HepG2 (cell line): ENCODE measurements around the gene IRX3. TPM values are rescaled to one million over a fixed set of nuclear protein-coding genes. Genes with fewer than 3 reads are reported as not detected.

Experiments used
- CEBPG ChIP-seq: IDR thresholded peaks from 2 replicates; pipeline ENCODE4 v1.6.1; 2016
- CHD2 ChIP-seq: IDR thresholded peaks from 2 replicates; pipeline ENCODE4 v1.6.1; 2011; ENCODE audit warnings: low read depth, low read length, improper control_type of control experiment
- E2F1 ChIP-seq: sonication (generic); formaldehyde crosslinking; IDR thresholded peaks from 2 replicates; pipeline ENCODE4 v1.5.0; 2020; ENCODE audit warnings: missing genetic modification reagents
- ETV5 ChIP-seq: IDR thresholded peaks from 2 replicates; pipeline ENCODE4 v1.6.1; 2018; ENCODE audit warnings: missing biosample characterization, missing genetic modification reagents, inconsistent platforms, borderline replicate concordance
- FLYWCH1 ChIP-seq: sonication (generic); formaldehyde crosslinking; IDR thresholded peaks from 2 replicates; pipeline ENCODE4 v1.8.1; 2023; ENCODE audit warnings: mild to moderate bottlenecking, missing genetic modification reagents
- FOXK2 ChIP-seq: fragments of 450-650 bp; IDR thresholded peaks from 2 replicates; pipeline ENCODE4 v1.6.1; 2016
- HNRNPUL1 ChIP-seq: fragments of 200-400 bp; formaldehyde crosslinking; IDR thresholded peaks from 2 replicates; pipeline ENCODE4 v1.6.1; 2017; ENCODE audit warnings: low read depth, mild to moderate bottlenecking, low read length, moderate library complexity
- IKZF4 ChIP-seq: sonication (generic); formaldehyde crosslinking; IDR thresholded peaks from 2 replicates; pipeline ENCODE4 v1.5.1; 2020; ENCODE audit warnings: borderline replicate concordance, mild to moderate bottlenecking, low read depth, missing genetic modification reagents; ENCODE audit errors: not compliant biosample characterization
- KLF15 ChIP-seq: sonication (generic); formaldehyde crosslinking; IDR thresholded peaks from 2 replicates; pipeline ENCODE4 v1.8.1; 2023; ENCODE audit warnings: borderline replicate concordance, mild to moderate bottlenecking, inconsistent platforms, missing genetic modification reagents, mixed read lengths
- MTA1 ChIP-seq: sonication (generic); formaldehyde crosslinking; IDR thresholded peaks from 2 replicates; pipeline ENCODE4 v1.4.0; 2020; ENCODE audit warnings: missing genetic modification reagents, mild to moderate bottlenecking, borderline replicate concordance
- MXD3 ChIP-seq: IDR thresholded peaks from 2 replicates; pipeline ENCODE4 v1.6.1; 2016; ENCODE audit warnings: mild to moderate bottlenecking, missing biosample characterization, missing genetic modification reagents
- POLR2A ChIP-seq, 2 experiments: IDR thresholded peaks; 2 replicates each; pipeline ENCODE4 v1.6.1; 2011; ENCODE audit warnings: low read depth in 2 of 2, low read length in 2 of 2, mild to moderate bottlenecking in 1 of 2, moderate library complexity in 1 of 2; ENCODE audit not compliant: insufficient read depth in 1 of 2
- POLR2G ChIP-seq: fragments of 200-400 bp; formaldehyde crosslinking; IDR thresholded peaks from 2 replicates; pipeline ENCODE4 v1.6.1; 2018; ENCODE audit warnings: mild to moderate bottlenecking, low read depth, low read length, moderate library complexity
- SKIL ChIP-seq: sonication (generic); formaldehyde crosslinking; IDR thresholded peaks from 2 replicates; pipeline ENCODE4 v1.8.0; 2022; ENCODE audit warnings: missing genetic modification reagents, mild to moderate bottlenecking, moderate library complexity, borderline replicate concordance
- SNAI1 ChIP-seq: sonication (generic); formaldehyde crosslinking; IDR thresholded peaks from 2 replicates; pipeline ENCODE4 v1.5.0; 2020; ENCODE audit warnings: mild to moderate bottlenecking, missing genetic modification reagents, borderline replicate concordance
- THAP11 ChIP-seq: IDR thresholded peaks from 2 replicates; pipeline ENCODE4 v1.6.1; 2016; ENCODE audit warnings: missing biosample characterization, missing genetic modification reagents
- THAP8 ChIP-seq: sonication (generic); formaldehyde crosslinking; IDR thresholded peaks from 2 replicates; pipeline ENCODE4 v1.5.1; 2020; ENCODE audit warnings: missing genetic modification reagents, mild to moderate bottlenecking, borderline replicate concordance
- ZBTB33 ChIP-seq: sonication (generic); formaldehyde crosslinking; IDR thresholded peaks from 2 replicates; pipeline ENCODE4 v1.4.0; 2020; ENCODE audit warnings: missing genetic modification reagents
- ZFAT ChIP-seq: sonication (generic); formaldehyde crosslinking; conservative IDR thresholded peaks from 2 replicates; pipeline ENCODE4 v1.8.1; 2023; ENCODE audit warnings: missing genetic modification reagents, inconsistent platforms
- ZNF124 ChIP-seq: sonication (generic); formaldehyde crosslinking; IDR thresholded peaks from 2 replicates; pipeline ENCODE4 v1.4.0; 2020; ENCODE audit warnings: missing genetic modification reagents
- ZNF263 ChIP-seq: sonication (generic); formaldehyde crosslinking; IDR thresholded peaks from 2 replicates; pipeline ENCODE4 v1.4.0; 2020; ENCODE audit warnings: missing genetic modification reagents
- ZNF501 ChIP-seq: sonication (generic); formaldehyde crosslinking; IDR thresholded peaks from 2 replicates; pipeline ENCODE4 v1.5.1; 2020; ENCODE audit warnings: mild to moderate bottlenecking, moderate library complexity, missing genetic modification reagents
- ZNF562 ChIP-seq: sonication (generic); formaldehyde crosslinking; IDR thresholded peaks from 2 replicates; pipeline ENCODE4 v1.8.0; 2022; ENCODE audit warnings: missing genetic modification reagents, borderline replicate concordance
- polyA plus RNA-seq, 8 experiments: library from polyadenylated mRNA; depleted of rRNA in 3 of 8; stranded (reverse) in 7 of 8; unstranded in 1 of 8; fragments of >200 nt; fragmentation: Illumina TruSeq in 4 of 8; extraction: Trizol in 4 of 8; gene quantifications; 2 replicates each; pipeline versions ENCODE4 v1.2.1 to v1.2.3, GENCODE V29; 2011 to 2016; ENCODE audit warnings: low read depth in 4 of 8, missing spikeins in 1 of 8, mixed read lengths in 1 of 8; ENCODE audit not compliant: insufficient read depth in 1 of 8
- total RNA-seq, 5 experiments: library from RNA; depleted of rRNA; stranded (reverse); fragments of >200 nt; fragmentation: Illumina TruSeq; extraction: Trizol; gene quantifications; 2 replicates each; pipeline ENCODE4 v1.2.3, GENCODE V29; 2016; ENCODE audit warnings: low read depth in 1 of 5

IRX3 gene
- total and polyA plus RNA-seq, 2 of the 13 experiments (the other 11 are each of a cell fraction or from before 2014, with no cell fraction given) = 9.2 to 16.4 TPM

GRCh38 chr16:54287131-54288029 lies 793 bp upstream of the IRX3 start (continued):
- TF ChIP-seq THAP8 (CRISPR knock-in tag) = no peak
- no peak for TF ChIP-seq HNRNPUL1
- TF ChIP-seq CHD2 = 0 out of 2 replicates have a peak, but pooled peaks have one; percentile 0
- TF ChIP-seq MTA1 (CRISPR knock-in tag) = no peak; the same call in 1 of the 2 replicates
- 0 out of 2 replicates have a peak, but pooled peaks have one; percentile 2 for TF ChIP-seq E2F1 (CRISPR knock-in tag)
- no peak for TF ChIP-seq SNAI1 (CRISPR knock-in tag)
- no peak for TF ChIP-seq MXD3 (CRISPR knock-in tag)
- TF ChIP-seq FLYWCH1 = no peak
- TF ChIP-seq ETV5 (CRISPR knock-in tag) = no peak
- peak; percentile 79 for TF ChIP-seq ZBTB33 (CRISPR knock-in tag)
- no peak for TF ChIP-seq SKIL (CRISPR knock-in tag)
- no peak for TF ChIP-seq ZNF124 (CRISPR knock-in tag)
- TF ChIP-seq CEBPG (CRISPR knock-in tag) = no peak
- 0 out of 2 replicates have a peak, but pooled peaks have one; percentile 20 for TF ChIP-seq ZNF501 (CRISPR knock-in tag)
- no peak for TF ChIP-seq IKZF4
- no peak for TF ChIP-seq ZFAT
- peak; percentile 18; the same call in 1 of the 2 replicates for TF ChIP-seq POLR2G
- TF ChIP-seq KLF15 (CRISPR knock-in tag) = no peak
- no peak for TF ChIP-seq ZNF562 (CRISPR knock-in tag)
- TF ChIP-seq POLR2A (IDR thresholded peaks at IDR 0.05; ENCODE audit: insufficient read depth in 1 of 2, low read depth in 2 of 2, low read length in 2 of 2) = no peak
- TF ChIP-seq ZNF263 = no peak
- no peak for TF ChIP-seq FOXK2
- TF ChIP-seq THAP11 (CRISPR knock-in tag) = no peak
